Ascending aorta (tissue), 2 donors: ENCODE results near the gene SCD5. TPM values are rescaled to one million over a fixed set of nuclear protein-coding genes. Genes with fewer than 3 reads are reported as not detected.
A peak's percentile ranks its signal among the peaks of the same experiment; 100 is the strongest.

ENCODE experiments used
- DNase-seq, 2 donors: peaks; one replicate each; pipeline ENCODE4 v3.0.0-alpha.2; 2019; ENCODE audit warnings: low spot score in 2 of 2
- H3K27ac ChIP-seq, 2 donors: fragments of 200-600 bp; sonication (generic); one replicate each; pipeline ENCODE4 v1.5.1; 2016 to 2017; ENCODE audit warnings: mild to moderate bottlenecking in 1 of 2
- H3K27me3 ChIP-seq: fragments of 200-600 bp; sonication (generic); one replicate; pipeline ENCODE4 v1.5.1; 2017
- H3K36me3 ChIP-seq, 2 donors: fragments of 200-600 bp; sonication (generic); one replicate each; pipeline ENCODE4 v1.5.1; 2016
- H3K4me1 ChIP-seq, 2 donors: fragments of 200-600 bp; sonication (generic); one replicate each; pipeline ENCODE4 v1.5.1; 2016 to 2017; ENCODE audit warnings: mild to moderate bottlenecking in 1 of 2
- H3K4me3 ChIP-seq, 2 donors: fragments of 200-600 bp; sonication (generic); one replicate each; pipeline ENCODE4 v1.5.1; 2016 to 2017; ENCODE audit warnings: mild to moderate bottlenecking in 1 of 2
- H3K9me3 ChIP-seq, 2 donors: fragments of 200-600 bp; sonication (generic); one replicate each; pipeline ENCODE4 v1.5.1; 2016
- intact Hi-C: fragments of 100-400 bp; cut with DNase I; formaldehyde crosslinking; loops from one replicate; pipeline ENCODE4 v1.15.1; 2023
- total RNA-seq: library from RNA; depleted of rRNA; stranded (reverse); fragments of >200 nt; gene quantifications from one replicate; pipeline ENCODE4 v1.1.0, GENCODE V29; 2016
- TF ChIP-seq, protein P1 (sequence below), 3 experiments: fragments of 200-600 bp in 2 of 3; fragments of 450-650 bp in 1 of 3; sonication (generic) in 2 of 3; IDR thresholded peaks; one replicate each; pipeline ENCODE4 v1.5.1; 2016 to 2019; ENCODE audit warnings: antibody characterized with exemption in 3 of 3, mild to moderate bottlenecking in 1 of 3, moderate library complexity in 1 of 3

The SCD5 gene
- total RNA-seq, 1 donor from 2014 or later, result 28.0 TPM

DNA sequence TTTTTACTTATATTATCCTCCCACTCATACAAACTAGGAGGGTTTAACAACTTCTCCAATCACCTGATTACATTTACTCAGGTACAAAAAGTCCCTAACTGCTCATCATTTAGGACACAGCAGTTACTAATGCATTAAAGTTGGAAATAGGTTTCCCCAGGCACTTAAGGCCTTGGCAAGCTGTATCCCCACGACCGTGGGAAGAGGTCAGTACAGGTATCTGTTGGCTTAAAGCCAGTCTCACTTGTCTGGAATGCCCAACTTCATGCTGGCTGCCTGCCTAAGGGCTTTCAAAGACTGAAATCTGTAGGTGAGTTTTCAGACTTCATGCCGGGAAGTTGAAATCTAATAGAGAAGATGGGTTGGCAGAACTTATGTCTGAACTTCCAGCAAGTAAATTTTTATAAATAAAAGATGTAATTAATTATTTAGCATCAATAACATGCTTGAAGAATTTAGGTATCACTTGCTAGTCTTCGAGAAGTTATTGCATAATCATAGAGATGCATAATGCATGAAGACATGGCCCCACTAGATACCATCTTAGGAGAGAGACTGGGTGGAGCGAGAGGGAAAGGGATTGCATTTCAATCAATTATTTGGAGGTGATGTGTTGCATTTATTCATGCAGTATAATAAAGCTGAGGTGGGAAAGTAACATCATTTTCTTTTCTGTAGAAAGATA lies 54.2 kb downstream of the SCD5 start:
- Histone ChIP-seq H3K27me3 (no peaks in the 10 kb centered on the region), H3K4me3 (no peak overlapping the region), H3K36me3 (no peaks in the 10 kb centered on the region), H3K27ac (no peak overlapping the region), H3K4me1 (no peaks in the 10 kb centered on the region), H3K9me3 (no peaks in the 10 kb centered on the region)
- intact Hi-C loops, result no loop called here
- TF ChIP-seq, protein P1, sequence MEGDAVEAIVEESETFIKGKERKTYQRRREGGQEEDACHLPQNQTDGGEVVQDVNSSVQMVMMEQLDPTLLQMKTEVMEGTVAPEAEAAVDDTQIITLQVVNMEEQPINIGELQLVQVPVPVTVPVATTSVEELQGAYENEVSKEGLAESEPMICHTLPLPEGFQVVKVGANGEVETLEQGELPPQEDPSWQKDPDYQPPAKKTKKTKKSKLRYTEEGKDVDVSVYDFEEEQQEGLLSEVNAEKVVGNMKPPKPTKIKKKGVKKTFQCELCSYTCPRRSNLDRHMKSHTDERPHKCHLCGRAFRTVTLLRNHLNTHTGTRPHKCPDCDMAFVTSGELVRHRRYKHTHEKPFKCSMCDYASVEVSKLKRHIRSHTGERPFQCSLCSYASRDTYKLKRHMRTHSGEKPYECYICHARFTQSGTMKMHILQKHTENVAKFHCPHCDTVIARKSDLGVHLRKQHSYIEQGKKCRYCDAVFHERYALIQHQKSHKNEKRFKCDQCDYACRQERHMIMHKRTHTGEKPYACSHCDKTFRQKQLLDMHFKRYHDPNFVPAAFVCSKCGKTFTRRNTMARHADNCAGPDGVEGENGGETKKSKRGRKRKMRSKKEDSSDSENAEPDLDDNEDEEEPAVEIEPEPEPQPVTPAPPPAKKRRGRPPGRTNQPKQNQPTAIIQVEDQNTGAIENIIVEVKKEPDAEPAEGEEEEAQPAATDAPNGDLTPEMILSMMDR (IDR thresholded peaks at IDR 0.05), result no peak
- DNase-seq, result no peak

DNA sequence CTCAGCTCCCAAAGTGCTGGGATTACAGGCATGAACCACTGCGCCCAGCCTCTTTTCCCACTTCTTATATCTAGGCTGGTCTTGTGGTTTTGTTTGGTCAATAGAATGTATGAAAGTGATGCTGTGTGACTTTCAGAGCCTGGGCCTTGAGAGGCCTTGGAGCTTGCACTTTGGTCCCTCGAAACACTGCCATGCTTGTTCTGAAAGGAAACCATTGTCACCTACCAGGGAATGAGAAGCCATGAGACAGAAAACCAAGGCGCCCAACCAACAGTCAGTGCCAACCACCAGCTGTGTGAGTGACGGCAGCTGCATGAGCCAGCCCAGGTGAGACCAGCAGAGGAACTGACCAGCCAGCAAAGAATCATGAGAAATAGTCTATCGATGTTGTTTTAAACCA lies 57.4 kb downstream of the SCD5 start:
- H3K9me3 ChIP-seq, result no peaks in the 10 kb centered on the region
- H3K27me3 ChIP-seq, result no peaks in the 10 kb centered on the region
- H3K4me3 ChIP-seq, result no peak overlapping the region
- intact Hi-C loops, result no loop called here
- no peaks in the 10 kb centered on the region for H3K36me3 ChIP-seq
- no peaks in the 10 kb centered on the region for H3K4me1 ChIP-seq
- TF ChIP-seq, protein P1 (IDR thresholded peaks at IDR 0.05), result no peak
- peak in 1 of 2 donors; percentile 31 for DNase-seq
- H3K27ac ChIP-seq, result no peak overlapping the region

DNA sequence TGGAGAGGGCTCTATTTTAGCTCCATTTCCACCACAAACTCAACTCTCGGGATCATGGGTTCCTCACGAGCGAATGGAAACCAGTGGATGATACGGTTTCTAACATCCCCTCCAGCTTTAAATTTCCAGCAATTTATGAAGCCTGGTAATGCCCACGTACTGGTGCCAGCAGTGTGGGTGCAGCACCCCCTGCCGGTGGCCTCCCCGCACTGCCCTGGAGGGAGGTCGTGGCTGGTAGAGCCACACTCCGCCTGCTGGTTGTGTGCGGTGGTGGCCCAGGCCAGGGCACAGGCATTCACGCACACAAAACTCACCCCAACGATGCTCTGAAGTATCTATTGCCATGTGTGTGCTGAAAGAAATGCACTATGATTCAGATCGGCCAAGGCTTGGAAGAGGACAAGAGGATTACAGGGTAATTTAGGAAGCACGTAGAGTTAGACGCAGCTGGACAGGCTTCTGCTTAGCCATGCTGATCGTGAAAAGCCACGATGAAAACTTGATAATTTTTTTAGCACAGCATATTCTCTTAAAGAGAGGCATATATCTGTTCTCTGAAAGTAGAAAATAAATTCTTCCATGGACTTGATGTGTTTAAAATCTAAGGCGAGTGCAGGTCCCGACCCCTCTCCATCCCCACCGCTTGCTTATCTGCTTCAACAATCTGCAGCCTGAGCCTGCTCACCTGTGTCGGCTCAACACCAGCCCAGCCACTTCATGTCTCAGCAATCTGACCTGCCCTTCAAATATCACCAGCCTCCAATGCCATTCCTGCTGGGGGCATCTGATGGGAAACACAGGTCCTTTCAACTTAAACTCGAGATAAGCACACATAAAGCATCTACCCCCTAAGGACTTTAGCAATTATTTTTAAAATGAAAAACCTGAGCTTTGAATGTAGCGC lies 59.1 kb downstream of the SCD5 start:
- intact Hi-C loops, result no loop called here
- Histone ChIP-seq H3K9me3 (no peaks in the 10 kb centered on the region), H3K27ac (no peak overlapping the region), H3K36me3 (no peaks in the 10 kb centered on the region), H3K4me1 (no peaks in the 10 kb centered on the region), H3K27me3 (no peaks in the 10 kb centered on the region), H3K4me3 (no peak overlapping the region)
- peak in 1 of 2 donors; percentile 71 for DNase-seq
- TF ChIP-seq, protein P1 (IDR thresholded peaks at IDR 0.05), result peak; percentile 37 to 50 (median 49)

DNA sequence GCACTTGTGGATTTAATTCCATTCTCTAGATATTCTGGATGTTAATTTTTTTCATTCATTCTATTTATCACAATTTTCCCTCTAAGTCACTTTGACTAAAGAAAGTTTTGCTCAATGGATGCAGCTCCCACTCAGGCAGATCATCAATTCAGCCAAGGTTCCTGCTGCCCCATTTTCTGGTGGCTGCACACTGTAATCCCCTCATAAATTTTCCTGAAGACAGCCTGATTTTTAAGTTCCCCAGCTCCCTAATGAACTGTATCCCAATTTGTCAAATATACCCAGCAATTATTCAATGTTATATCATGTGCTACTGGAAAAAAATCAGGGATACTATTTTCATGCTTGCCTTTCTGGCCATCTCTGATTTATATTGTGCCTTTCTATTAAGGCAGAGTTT lies 61.2 kb downstream of the SCD5 start:
- no peak for DNase-seq
- Histone ChIP-seq H3K27ac (no peak overlapping the region), H3K4me3 (no peak overlapping the region), H3K27me3 (no peaks in the 10 kb centered on the region), H3K4me1 (no peaks in the 10 kb centered on the region), H3K9me3 (no peaks in the 10 kb centered on the region), H3K36me3 (no peaks in the 10 kb centered on the region)
- TF ChIP-seq, protein P1 (IDR thresholded peaks at IDR 0.05), result no peak
- intact Hi-C loops, result no loop called here

DNA sequence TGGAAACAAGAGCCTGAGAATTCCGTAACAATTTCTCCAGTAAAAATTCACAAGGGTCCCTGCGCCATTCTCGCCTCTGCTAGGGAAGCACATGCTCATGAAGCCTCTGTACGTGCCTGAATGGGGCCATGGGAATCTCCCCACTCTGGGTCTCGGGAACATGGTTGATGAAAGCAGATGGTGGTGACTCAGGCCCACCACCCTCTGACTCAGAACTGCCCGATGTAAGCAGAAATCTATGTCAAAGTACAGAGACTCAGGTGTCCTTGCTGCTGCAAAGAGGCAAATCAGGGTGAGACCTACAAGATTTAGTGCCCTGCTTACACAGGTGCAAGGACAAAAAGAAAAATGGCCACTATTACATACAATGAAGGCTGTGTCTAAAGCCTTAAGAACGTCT lies 65.0 kb downstream of the SCD5 start:
- Histone ChIP-seq H3K27ac (no peak overlapping the region), H3K4me1 (no peaks in the 10 kb centered on the region), H3K27me3 (no peaks in the 10 kb centered on the region), H3K9me3 (no peaks in the 10 kb centered on the region), H3K4me3 (no peak overlapping the region), H3K36me3 (no peaks in the 10 kb centered on the region)
- intact Hi-C loops, result no loop called here
- TF ChIP-seq, protein P1 (IDR thresholded peaks at IDR 0.05), result no peak
- no peak for DNase-seq
